ENCODE data around the gene DBNDD1. TPM values are rescaled to one million over a fixed set of nuclear protein-coding genes. Genes with fewer than 3 reads are reported as not detected.
"Not testable (repeated sequence)": the region's sequence is repeated elsewhere in the genome, so short reads cannot be mapped to it uniquely, and the experiment has no call there.

DBNDD1 gene
- total RNA-seq (2014; rRNA removed; shearing (Covaris generic)): 7.7 TPM in 2 replicates

- DNase-seq (ENCODE audit: low read depth): no peak
Observed at GRCh38 chr16:90018652-90019542, at the start of gene DBNDD1. DBNDD1 (minus strand) TSS chr16:90019456; CDS start chr16:90019341, 115 bp downstream.

DNA sequence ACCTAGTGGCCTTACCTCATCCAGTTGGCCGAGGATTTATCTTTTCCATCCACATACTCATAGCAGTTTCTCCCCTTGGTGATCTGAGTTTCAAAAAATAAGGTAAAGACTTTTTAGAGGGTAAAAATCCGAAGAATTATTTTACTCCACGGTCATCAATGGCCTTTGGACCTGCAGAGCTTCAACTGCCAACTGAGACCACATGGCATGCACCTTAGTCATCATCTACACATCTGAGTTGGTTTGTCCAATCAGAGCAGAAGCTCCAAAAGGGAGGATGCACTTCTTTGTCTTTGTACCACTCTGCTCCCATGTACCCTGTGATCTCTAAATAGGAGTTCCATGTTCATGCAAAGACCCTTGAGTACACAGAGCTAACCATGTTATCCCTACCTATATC lies 42.2 kb upstream of the DBNDD1 start:
- DNase-seq (ENCODE audit: low read depth): no peak

GRCh38 chr16:90057738-90058173 lies 38.5 kb upstream of the DBNDD1 start:
- peak; percentile 72 for DNase-seq (ENCODE audit: low read depth)

- not testable (repeated sequence) for DNase-seq (ENCODE audit: low read depth)
Observed at GRCh38 chr16:90056521-90056920, 37.3 kb upstream of the DBNDD1 start.

- no peak for DNase-seq (ENCODE audit: low read depth)
Observed at GRCh38 chr16:90055371-90055770, 36.1 kb upstream of the DBNDD1 start.

DNA sequence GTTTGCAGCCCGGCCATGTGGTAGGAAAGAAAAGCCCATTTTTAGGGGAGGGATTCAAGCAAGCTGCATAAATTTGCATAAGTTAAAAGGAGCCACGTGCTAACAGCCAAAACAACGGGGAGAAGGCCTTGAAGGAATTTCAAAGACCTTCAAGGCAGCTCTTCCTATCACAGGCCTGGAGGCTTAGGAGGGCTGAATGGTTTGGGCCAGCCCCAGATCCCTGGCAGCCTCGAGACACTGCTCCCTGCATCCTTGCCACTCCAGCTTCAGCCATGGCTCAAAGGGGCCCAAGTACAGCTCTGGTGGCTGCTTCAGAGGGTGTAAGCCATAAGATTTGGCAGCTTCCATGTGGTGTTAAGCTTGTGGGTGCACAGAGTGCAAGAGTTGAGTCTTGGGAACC lies 35.3 kb upstream of the DBNDD1 start:
- no peak for DNase-seq (ENCODE audit: low read depth)

GRCh38 chr16:90053902-90054500 lies 34.7 kb upstream of the DBNDD1 start:
- no peak for DNase-seq (ENCODE audit: low read depth)

DNA sequence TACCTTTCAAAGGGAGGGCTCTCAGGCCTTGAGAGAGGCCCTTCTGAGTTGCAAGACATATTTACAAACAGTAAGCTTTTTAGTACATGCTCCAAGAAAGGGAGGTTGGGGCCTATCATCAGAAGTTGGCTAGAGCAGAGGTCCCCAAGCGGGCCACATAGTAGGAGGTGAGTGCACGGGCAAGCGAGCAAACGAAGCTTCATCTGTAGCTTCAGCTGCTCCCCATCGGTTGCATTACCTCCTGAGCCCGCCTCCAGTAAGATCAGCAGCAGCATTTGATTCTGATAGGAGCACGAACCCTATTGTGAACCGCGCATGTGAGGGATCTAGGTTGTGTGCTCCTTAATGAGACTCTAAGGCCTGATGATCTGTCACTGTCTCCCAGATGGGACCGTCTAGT lies 31.7 kb upstream of the DBNDD1 start:
- no peak for DNase-seq (ENCODE audit: low read depth)

GRCh38 chr16:90048737-90049330 lies 29.6 kb upstream of the DBNDD1 start:
- DNase-seq (ENCODE audit: low read depth): no peak

- no peak for DNase-seq (ENCODE audit: low read depth)
Observed at GRCh38 chr16:90048347-90048722, 29.1 kb upstream of the DBNDD1 start.

GRCh38 chr16:90047714-90048346 lies 28.6 kb upstream of the DBNDD1 start:
- no peak for DNase-seq (ENCODE audit: low read depth)

DNA sequence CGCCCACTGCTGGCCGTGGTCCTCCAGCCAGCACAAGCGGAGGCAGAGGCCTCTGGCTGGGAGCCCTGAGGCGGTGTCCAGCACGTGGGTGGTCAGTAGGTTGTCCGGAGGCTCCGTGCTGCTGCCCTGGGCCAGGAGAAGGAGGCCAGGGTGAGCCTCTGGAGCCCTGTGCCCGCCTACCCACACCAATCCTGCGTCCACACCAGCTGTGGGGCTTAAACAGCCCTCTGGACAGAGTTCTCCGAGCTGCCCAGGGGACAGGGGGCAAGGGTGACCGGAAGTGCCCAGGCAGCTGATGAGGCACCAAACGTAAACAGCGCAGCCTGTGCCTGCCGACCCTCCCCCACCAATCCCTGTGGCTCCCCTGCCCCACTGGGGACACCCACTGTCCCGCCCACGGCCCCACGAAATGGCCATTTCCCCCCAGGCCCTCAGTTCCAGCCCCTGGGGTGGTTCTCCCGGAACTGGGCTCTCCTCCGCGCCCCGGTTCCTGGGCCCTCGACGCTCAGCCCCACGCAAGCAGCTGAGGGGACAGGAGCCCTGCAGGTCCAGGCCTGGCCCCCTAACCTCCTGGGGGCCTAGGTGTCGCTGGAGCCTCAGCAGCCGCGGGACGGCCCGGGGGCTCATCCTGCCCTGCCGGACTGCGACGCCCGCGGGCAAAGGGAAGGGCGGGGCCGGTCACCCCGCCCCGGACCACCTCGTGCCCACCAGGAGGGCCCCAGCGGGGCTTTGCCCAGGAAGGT lies 27.9 kb upstream of the DBNDD1 start:
- peak; percentile 28 for DNase-seq (ENCODE audit: low read depth)

GRCh38 chr16:90046122-90046970 lies 27.1 kb upstream of the DBNDD1 start:
- DNase-seq (ENCODE audit: low read depth): no peak

DNA sequence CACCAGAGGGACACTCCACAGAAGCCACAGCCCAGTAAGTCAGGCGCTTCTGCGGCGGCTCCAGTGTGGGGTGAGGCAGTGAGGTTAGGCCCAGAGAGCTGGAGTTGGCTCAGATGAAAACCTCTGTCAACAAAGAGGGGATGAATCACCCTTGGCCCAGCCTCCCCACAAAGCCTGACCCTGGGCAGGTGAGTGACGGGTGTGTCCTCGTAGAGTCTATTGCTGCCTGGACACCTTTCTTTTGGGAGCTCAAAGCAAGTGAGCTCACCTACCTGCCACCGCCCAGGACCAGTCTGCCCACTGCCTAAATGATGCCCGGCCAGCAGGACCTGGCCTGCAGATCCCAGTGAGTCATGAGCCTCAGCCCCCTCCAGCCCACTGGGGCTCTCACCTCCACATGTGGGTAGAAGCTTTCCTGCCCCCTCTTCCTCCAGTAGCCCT lies 24.9 kb upstream of the DBNDD1 start:
- no peak for DNase-seq (ENCODE audit: low read depth)

DNA sequence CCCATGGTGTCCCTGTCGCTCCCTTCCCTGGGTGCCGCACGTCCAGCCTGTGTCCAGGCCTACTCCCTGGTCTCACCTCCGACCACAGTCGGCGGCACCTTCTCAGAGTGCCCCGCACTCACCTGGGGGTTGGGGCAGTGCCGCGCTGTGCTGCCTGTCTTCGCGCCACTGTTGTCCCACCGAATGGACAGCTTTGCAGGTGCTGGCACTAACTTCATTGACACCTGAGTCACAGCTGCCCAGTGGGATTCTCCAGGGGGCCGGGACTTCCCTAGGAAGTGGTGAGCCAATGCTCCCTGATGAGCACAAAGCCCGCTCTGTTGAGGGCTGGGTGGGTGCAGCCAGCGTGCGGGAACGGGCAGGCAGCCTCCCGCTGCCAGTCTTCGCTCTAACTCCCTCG lies 24.3 kb upstream of the DBNDD1 start:
- DNase-seq (ENCODE audit: low read depth): no peak

DNA sequence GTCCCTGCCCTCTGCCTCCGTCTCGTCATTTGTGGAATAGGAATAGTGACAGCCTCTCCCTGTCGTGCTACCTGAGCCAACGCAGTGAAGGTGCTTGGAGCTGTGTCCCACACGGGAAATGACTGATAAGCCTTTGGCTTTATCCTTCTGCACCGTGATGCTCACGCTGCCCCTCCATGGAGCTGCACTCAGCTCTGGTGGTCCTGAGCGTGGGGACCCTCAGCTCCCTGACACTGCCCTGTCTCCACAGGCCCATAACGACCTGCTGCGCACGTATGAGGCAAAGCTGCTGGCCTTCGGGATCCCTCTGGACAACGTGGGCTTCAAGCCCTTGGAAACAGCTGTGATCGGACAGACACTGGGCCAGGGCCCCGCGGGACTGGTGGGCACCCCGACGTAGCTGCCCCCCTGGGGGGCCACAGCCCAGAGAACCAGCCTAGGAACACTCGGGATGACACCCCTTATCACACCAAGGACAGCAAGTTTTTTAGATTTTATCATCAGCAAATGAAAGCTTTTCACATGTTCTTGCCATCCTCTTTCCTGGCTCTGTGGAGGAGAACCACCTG lies 23.8 kb upstream of the DBNDD1 start:
- DNase-seq (ENCODE audit: low read depth): no peak

DNA sequence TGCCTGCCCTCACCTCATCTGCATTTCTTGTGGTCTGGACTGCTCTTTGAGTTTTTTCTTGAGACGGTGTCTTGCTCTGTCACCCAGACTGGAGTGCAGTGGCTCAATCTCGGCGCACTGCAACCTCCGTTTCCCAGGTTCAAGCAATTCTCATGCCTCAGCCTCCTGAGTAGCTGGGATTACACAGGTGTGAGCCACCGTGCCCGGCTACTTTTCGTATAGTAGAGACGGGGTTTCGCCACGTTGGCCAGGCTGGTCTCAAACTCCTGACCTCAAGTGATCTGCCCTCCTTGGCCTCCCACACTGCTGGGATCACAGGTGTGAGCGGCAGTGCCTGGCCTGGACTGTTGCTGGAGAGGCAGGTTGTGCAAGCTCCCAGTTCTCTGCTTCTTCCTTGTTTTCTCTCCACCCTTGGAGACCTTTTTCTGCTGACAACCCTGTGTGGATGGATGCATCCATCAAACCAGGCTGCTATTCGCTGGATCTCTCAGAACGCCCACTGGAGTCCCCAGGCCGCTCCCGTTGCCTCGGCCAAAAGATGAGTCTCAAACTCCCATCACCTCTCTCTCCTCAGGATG lies 22.7 kb upstream of the DBNDD1 start:
- no peak for DNase-seq (ENCODE audit: low read depth)

- DNase-seq (ENCODE audit: low read depth): no peak
Observed at GRCh38 chr16:90040152-90041023, 21.1 kb upstream of the DBNDD1 start.

GRCh38 chr16:90037276-90037675 lies 18.0 kb upstream of the DBNDD1 start:
- DNase-seq (ENCODE audit: low read depth): no peak

All from RPMI7951 (cell line).